ENCODE results near the gene CBLIF. TPM values are rescaled to one million over a fixed set of nuclear protein-coding genes. Genes with fewer than 3 reads are reported as not detected.
"Not testable (repeated sequence)": the region's sequence is repeated elsewhere in the genome, so short reads cannot be mapped to it uniquely, and the experiment has no call there.

Gene CBLIF
- total RNA-seq, 1 experiment from 2014 or later: not detected

DNA sequence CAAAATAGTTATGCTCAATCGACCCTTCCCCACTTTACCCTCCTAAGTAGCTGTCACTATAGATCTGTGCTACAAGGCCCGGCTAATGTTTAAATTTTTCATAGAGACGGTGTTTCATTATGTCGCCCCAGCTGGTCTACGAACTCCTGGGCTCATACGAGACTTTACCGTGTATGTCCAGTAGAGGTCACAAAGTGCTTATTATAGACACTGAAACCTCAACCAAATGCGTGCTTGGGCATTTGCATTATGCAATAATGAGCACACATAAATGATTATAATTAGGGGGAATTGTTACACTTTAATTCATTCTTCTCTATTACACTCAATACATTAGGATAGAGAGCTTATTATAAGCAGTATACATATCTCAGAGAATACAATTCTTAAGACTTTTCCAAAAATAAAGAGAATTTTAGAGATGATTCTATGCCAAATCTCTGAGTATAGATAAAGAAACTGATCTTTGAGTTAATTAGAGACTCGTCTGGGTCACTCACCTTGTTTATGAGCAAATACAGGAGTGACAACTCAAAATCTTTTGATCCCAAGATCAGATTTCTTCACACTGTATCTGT, 22.2 kb downstream of the CBLIF start:
- Histone ChIP-seq H3K27me3 (ENCODE audit: control insufficient read depth, insufficient read depth, low read length) (no peaks in the 10 kb centered on the region), H3K4me3 (ENCODE audit: insufficient read depth, low read depth, low read length) (no peak overlapping the region), H3K36me3 (replicated peaks; ENCODE audit: control insufficient read depth, insufficient read depth, low read length) (no peaks in the 10 kb centered on the region)
- DNase-seq: peak; percentile 36

DNA sequence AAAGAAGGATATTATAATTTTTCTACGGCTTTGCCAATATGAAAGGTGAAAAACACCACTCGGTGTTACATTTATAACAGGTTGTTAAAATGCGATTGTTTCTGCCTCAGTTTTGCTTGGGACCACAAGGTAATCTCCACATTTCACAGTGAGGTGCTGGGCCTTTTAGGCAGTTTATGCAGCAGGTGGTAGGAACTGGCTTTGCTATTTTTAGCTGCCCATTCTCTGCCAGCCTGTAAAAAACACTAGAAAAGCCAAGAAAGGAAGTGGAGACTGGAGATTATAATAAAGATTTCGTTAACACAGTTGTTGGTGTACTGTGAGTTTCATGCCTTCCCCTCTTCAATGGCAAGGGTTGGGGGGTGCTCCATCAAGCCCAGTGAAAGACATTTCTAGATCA, 26.7 kb downstream of the CBLIF start:
- Histone ChIP-seq H3K4me3 (ENCODE audit: insufficient read depth, low read depth, low read length) (no peak overlapping the region), H3K27me3 (ENCODE audit: control insufficient read depth, insufficient read depth, low read length) (no peaks in the 10 kb centered on the region), H3K36me3 (replicated peaks; ENCODE audit: control insufficient read depth, insufficient read depth, low read length) (no peaks in the 10 kb centered on the region)
- DNase-seq: no peak

DNA sequence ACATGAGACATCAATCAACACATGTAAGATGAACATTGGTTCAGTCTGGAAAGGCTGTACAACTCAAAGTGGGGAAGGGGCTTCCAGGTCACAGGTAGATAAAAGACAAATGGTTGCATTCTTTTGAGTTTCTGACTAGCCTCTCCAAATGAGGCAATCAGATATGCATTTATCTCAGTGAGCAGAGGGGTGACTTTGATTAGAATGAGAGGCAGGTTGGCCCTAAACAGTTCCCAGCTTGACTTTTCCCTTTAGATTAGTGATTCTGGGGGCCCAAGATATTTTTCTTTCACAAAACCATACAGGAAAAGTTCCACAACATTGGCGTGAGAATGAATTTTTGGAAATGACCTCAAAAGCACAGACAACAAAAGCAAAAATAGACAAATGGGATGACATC, 28.9 kb downstream of the CBLIF start:
- DNase-seq; H3K27me3 ChIP-seq (ENCODE audit: control insufficient read depth, insufficient read depth, low read length); H3K36me3 ChIP-seq (replicated peaks; ENCODE audit: control insufficient read depth, insufficient read depth, low read length); H3K4me3 ChIP-seq (ENCODE audit: insufficient read depth, low read depth, low read length): not testable (repeated sequence)

DNA sequence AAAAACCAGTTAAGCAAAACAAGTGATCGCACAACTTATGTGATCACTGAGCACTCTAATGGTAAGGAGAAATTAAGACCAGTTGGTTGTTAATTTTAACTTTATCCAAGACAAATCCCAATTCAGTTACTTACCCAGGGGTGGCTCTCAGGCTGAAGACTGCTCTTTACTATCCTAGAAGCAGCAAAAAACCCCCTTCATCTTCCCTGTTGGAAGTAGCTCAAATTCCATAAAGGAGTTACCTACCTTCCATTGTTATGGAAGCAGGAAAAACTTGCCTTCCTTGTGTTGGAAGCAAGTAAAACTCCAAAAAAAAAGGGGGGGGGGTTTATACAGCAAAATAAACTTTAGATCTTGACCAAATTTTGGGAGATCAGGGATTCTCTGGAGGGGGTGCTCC, 29.5 kb downstream of the CBLIF start:
- Histone ChIP-seq H3K27me3 (ENCODE audit: control insufficient read depth, insufficient read depth, low read length) (no peaks in the 10 kb centered on the region), H3K4me3 (ENCODE audit: insufficient read depth, low read depth, low read length) (0 out of 2 replicates have a peak overlapping the region, but pooled peaks have one; percentile 17), H3K36me3 (replicated peaks; ENCODE audit: control insufficient read depth, insufficient read depth, low read length) (no peaks in the 10 kb centered on the region)
- no peak for DNase-seq

DNA sequence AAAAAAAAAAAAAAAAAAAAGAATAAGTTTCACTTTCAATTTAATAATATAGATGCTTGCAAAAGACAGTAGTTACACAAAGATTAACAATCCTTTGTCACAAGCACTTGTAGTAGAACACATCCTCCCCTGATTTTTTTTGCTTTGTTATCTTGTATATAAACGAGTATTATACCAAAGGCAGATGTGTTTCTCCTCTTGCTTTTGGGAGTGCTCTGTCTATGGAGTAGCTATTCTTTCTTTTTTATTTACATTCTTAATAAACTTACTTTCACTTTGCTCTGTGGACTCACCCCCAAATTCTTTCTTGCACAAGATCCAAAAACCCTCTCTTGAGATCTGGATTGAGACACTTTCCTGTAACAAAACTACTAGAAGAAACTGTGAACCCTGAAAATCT, 31.3 kb downstream of the CBLIF start:
- H3K27me3 ChIP-seq (ENCODE audit: control insufficient read depth, insufficient read depth, low read length): no peaks in the 10 kb centered on the region
- no peaks in the 10 kb centered on the region for H3K36me3 ChIP-seq (replicated peaks; ENCODE audit: control insufficient read depth, insufficient read depth, low read length)
- H3K4me3 ChIP-seq (ENCODE audit: insufficient read depth, low read depth, low read length): no peak overlapping the region
- DNase-seq: no peak

DNA sequence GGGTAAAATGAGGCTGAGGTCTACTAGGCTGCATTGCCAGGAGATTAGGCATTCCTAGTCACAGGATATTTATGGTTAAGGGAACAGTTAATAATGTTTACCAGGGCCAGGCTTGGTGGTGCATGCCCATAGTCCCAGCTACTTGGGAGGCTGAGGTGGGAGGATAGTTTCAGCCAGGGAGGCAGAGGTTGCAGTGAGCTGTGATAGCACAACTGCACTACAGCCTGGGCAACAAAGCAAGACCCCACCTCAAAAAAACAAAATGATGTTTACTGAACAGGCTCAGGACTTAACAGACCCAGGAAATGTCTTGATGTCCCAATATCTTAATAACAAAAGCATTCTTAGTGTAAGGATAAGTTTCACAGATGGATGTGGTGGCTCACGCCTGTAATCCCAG, 31.9 kb downstream of the CBLIF start:
- no peak for DNase-seq
- H3K4me3 ChIP-seq (ENCODE audit: insufficient read depth, low read depth, low read length): no peak overlapping the region
- no peaks in the 10 kb centered on the region for H3K27me3 ChIP-seq (ENCODE audit: control insufficient read depth, insufficient read depth, low read length)

DNA sequence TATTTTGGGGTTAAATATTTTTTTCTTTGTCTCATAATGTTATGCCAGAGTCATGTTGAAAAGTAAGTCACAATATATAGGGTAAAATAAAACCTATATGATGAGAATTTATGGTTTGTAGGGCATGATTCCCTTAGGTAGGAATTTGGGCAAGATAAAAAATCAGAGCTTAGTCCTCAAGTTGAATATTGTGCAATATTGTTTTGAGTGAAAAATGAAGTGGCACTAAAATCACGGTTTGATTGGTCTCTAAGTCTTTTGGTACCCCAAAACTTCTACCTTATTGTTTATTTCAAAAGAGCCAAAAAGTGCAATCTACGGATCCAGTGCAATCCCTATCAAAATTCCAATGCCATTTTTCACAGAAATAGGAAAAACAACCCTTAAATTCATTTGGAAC, 33.1 kb downstream of the CBLIF start:
- no peaks in the 10 kb centered on the region for H3K27me3 ChIP-seq (ENCODE audit: control insufficient read depth, insufficient read depth, low read length)
- DNase-seq: no peak
- peaks cover 9% of the 10 kb centered on the region for H3K36me3 ChIP-seq (replicated peaks; ENCODE audit: control insufficient read depth, insufficient read depth, low read length)
- H3K4me3 ChIP-seq (ENCODE audit: insufficient read depth, low read depth, low read length): no peak overlapping the region

More for the DNA sequence above, 31.9 kb downstream of the CBLIF start:
- H3K36me3 ChIP-seq (replicated peaks; ENCODE audit: control insufficient read depth, insufficient read depth, low read length): peaks cover 5% of the 10 kb centered on the region

DNA sequence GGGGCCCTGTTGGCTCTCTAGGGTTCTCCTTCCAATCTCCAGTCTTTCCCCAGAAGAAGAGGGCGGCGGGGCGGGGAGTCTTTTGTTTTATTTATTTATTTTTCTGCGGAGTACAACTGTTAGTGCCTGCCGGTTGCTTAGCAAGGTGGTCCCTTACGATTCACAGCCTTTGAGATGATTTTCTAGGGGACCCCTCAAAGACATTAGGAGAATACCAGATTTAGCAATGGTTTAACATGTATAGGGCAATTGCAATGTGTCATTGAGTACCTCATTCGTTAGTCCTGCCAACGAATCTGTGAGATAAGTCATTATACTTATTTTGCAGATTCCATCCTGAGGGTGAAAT, 34.4 kb downstream of the CBLIF start:
- DNase-seq: no peak
- H3K36me3 ChIP-seq (replicated peaks; ENCODE audit: control insufficient read depth, insufficient read depth, low read length): peaks cover 16% of the 10 kb centered on the region
- H3K4me3 ChIP-seq (ENCODE audit: insufficient read depth, low read depth, low read length): peak overlapping the region; percentile 99
- no peaks in the 10 kb centered on the region for H3K27me3 ChIP-seq (ENCODE audit: control insufficient read depth, insufficient read depth, low read length)

DNA sequence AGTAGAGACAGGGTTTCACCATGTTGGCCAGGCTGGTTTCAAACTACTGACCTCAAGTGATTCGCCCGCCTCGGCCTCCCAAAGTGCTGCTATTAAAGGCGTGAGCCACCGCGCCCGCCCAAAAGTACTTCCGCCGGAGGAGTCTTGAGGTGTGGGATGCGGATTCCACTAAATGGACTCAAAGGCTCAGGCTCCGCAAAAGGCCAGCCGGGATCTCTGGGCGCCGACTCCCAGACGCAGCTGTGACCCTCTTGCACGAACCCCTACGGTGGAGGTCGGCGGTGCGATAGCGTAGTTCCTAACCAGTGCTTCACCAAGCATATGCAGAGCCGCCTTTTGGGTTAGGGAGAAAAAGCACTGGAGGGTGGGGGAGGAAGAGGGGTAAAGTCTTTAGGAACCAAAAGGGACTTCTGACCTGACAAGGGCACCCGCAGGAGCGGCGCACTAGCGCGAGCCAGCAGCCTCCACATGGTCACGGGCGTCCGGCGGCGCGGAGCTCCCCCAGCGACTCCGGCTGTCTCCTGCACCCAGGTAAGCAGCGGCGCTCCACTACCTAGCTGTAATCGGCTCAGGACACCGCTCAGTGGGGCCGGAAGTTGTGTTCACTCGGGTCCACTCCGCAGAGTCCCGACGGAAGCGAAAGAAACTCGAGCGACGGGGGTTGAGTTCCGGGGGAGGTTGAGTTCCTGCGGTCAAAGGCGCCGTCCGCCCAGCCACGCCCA, 34.9 kb downstream of the CBLIF start, which contains the start of gene MRPL16:
TSS of gene MRPL16 (minus strand) at position 590 of the 722 bp plus-strand sequence. CDS start at position 470, 120 bp downstream.
- H3K4me3 ChIP-seq (ENCODE audit: insufficient read depth, low read depth, low read length): peak within 1 kb of the TSS; percentile 99
- peaks cover 18% of the 10 kb centered on the region for H3K36me3 ChIP-seq (replicated peaks; ENCODE audit: control insufficient read depth, insufficient read depth, low read length)
- peak; percentile 89 for DNase-seq
- H3K27me3 ChIP-seq (ENCODE audit: control insufficient read depth, insufficient read depth, low read length): no peaks in the 10 kb centered on the region

DNA sequence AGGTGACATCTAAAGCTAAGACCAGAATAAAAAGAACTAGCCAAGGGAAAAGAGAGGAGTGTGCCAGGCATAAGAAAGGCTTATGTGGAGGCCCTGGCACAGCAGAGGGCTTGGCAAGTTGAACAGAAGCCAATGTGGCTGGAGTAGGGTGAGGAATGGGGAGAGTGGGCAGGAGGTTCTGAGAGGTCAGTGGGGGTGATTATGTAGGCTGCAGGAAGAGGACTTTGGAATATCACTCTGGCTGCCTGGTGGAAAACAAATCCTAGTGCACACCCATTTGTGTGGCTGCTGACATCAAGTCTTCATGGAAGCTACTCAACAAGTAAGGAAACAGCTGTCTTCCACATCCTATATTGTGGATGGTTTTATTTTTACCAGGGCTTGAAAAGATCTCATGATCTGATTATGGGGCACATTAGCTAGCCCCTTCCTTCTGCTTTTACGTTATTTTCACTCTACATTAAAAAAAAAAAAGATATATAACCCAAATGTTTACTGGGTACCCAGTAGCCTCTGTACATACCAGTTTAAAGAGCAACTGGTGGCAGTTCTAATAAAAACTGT, 38.2 kb downstream of the CBLIF start:
- DNase-seq: no peak
- Histone ChIP-seq H3K27me3 (ENCODE audit: control insufficient read depth, insufficient read depth, low read length) (no peaks in the 10 kb centered on the region), H3K36me3 (replicated peaks; ENCODE audit: control insufficient read depth, insufficient read depth, low read length) (peaks cover 20% of the 10 kb centered on the region), H3K4me3 (ENCODE audit: insufficient read depth, low read depth, low read length) (no peak overlapping the region)

DNA sequence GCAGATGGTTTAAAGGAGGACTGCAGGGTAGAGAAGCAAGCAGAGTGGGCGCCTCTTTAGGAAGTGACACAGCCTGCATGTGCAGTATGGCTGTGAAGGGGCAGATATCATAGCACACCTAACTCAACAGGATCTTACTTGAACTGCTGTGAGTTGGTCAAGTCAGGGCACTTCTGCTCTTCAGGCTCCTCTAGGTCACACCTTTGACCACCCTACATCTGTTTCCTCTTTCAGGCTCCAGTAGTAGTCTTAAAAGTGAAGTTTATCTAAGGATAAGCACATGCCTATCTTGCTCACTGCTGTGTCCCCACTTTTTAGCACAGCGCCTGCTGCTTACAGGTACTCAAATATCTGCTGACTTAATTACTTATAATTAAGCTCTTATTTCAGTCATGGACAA, 41.2 kb downstream of the CBLIF start:
- H3K4me3 ChIP-seq (ENCODE audit: insufficient read depth, low read depth, low read length): no peak overlapping the region
- peaks cover 22% of the 10 kb centered on the region for H3K36me3 ChIP-seq (replicated peaks; ENCODE audit: control insufficient read depth, insufficient read depth, low read length)
- H3K27me3 ChIP-seq (ENCODE audit: control insufficient read depth, insufficient read depth, low read length): no peaks in the 10 kb centered on the region
- no peak for DNase-seq

DNA sequence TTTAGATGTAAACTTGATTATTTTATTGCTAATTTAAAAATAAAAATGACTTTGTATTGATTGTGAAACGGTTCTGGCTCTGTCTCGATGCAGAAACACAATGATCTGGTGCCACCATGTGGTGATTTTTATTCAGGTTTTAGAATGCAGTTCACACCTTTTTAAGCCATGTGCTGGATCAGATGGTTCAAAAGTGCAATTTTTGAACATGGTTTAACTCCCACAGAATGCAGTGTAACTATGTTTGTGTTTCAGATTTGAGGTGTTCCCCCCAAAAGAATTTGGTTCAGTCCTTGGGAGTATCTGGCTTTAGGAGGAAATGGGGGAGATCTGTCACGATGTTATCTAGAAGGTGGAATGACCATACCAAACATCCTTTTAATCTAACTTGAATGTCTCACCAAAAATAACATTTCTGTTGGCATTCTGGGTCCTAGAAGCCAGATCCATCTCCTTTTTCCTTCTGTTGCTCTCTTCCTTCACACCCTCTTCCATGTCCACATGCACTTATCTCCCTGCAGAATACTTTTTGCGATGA, 42.6 kb downstream of the CBLIF start:
- H3K4me3 ChIP-seq (ENCODE audit: insufficient read depth, low read depth, low read length): no peak overlapping the region
- H3K27me3 ChIP-seq (ENCODE audit: control insufficient read depth, insufficient read depth, low read length): no peaks in the 10 kb centered on the region
- peak; percentile 25 for DNase-seq
- peaks cover 13% of the 10 kb centered on the region for H3K36me3 ChIP-seq (replicated peaks; ENCODE audit: control insufficient read depth, insufficient read depth, low read length)

DNA sequence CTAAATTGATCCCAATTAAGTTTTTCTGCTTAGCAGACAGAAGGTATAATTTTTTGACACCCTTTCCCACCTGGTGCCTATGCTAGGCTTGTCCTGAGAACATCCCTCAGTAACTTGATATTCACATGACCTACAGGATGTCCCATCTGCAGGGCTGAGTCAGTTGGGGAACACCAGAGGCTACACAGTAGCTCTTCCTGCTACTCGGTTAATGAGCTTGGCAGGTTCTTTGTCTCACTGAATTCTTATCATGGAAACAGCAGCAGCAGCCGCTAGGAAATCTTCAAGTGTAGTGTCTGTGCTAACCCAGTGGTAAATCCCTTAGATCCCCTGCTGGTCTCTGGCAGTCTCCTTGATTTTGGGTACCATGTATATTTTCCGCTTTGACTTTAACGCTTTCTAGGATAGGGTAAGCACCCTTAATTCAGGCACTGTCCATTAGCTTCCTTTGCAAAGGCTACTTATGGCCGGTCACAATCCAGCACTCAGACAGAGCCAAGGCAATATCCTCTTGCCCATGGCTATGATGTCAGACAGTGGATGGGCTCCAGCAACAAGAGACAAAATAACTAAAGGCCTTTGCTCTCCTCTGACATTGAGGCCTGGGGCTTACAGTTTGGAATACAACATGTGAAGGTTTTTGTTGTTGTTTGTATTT, 43.2 kb downstream of the CBLIF start:
- H3K4me3 ChIP-seq (ENCODE audit: insufficient read depth, low read depth, low read length): no peak overlapping the region
- DNase-seq: peak; percentile 21
- H3K27me3 ChIP-seq (ENCODE audit: control insufficient read depth, insufficient read depth, low read length): no peaks in the 10 kb centered on the region
- peaks cover 12% of the 10 kb centered on the region for H3K36me3 ChIP-seq (replicated peaks; ENCODE audit: control insufficient read depth, insufficient read depth, low read length)

DNA sequence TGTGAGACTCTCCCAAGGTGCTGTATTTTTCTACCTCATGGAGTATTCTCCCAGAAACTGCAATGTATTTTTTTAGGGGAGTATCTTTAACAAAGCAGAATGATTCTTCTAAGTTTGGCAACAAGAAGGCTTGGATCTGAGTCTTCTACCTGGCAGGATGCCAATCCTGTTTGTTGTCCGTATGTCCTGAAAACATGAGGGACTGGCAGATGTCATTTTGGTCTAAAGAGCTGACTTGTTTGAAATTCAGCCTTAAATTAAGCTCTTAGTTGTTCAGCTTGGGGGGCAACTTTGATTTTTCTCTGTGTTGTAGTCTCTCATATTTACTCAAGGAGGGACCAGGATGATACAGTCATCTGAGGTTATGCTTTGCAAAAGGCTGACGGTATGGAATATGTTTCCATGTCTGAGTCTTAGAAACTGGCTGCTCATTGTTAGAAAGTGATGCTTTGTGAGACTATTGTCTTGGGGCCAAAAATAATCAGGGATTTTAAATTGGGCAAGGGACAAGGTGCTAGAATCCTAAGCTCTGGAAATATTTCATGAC, 44.1 kb downstream of the CBLIF start:
- Histone ChIP-seq H3K4me3 (ENCODE audit: insufficient read depth, low read depth, low read length) (no peak overlapping the region), H3K27me3 (ENCODE audit: control insufficient read depth, insufficient read depth, low read length) (no peaks in the 10 kb centered on the region), H3K36me3 (replicated peaks; ENCODE audit: control insufficient read depth, insufficient read depth, low read length) (peaks cover 7% of the 10 kb centered on the region)
- DNase-seq: no peak
